ENCODE results near the gene BCAT1. TPM values are rescaled to one million over a fixed set of nuclear protein-coding genes. Genes with fewer than 3 reads are reported as not detected.

BCAT1 gene
- total and polyA plus RNA-seq, 2 of the 8 experiments (the other 6 are each of a cell fraction or from before 2014, with no cell fraction given) = 19.7 to 263 TPM

DNA sequence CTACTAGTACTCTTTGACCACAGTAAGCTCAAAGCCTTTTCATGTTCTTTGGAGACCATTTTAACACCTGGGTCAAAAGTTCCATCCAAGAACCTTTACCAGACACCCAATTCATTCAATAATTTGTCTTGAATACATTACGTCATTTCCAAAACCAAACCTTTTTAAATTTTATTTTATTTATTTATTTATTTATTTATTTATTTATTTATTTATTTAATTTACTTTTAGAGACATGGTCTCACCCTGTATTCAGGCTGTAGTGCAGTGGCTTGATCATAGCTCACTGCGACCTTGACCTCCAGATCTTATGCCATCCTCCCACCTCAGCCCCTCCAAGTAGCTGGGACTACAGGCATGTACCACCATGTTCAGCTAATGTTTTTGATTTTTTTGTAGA lies 113.5 kb downstream of the BCAT1 start (continued):
- TF ChIP-seq CHD7 (IDR thresholded peaks at IDR 0.05; ENCODE audit: insufficient replicate concordance, low read length) = no peak
- no peak for TF ChIP-seq FOSL1 (IDR thresholded peaks at IDR 0.05; ENCODE audit: insufficient read depth, low read depth, low read length)
- TF ChIP-seq SIX5 (IDR thresholded peaks at IDR 0.05; ENCODE audit: low read depth, low read length) = no peak
- TF ChIP-seq TCF12 (IDR thresholded peaks at IDR 0.05; ENCODE audit: low read depth, low read length) = no peak
- no peak for TF ChIP-seq EZH2 (IDR thresholded peaks at IDR 0.05; ENCODE audit: low read depth, low read length, severe bottlenecking)

All from H1 (cell line).